LoVo (cell line): ENCODE measurements around the gene SAA4.
"Not testable (repeated sequence)": the region's sequence is repeated elsewhere in the genome, so short reads cannot be mapped to it uniquely, and the experiment has no call there.

Experiments used
- DNase-seq: peaks from one replicate; pipeline ENCODE4 v3.0.0-alpha.2; 2016; ENCODE audit warnings: low spot score

The SAA4 gene

DNA sequence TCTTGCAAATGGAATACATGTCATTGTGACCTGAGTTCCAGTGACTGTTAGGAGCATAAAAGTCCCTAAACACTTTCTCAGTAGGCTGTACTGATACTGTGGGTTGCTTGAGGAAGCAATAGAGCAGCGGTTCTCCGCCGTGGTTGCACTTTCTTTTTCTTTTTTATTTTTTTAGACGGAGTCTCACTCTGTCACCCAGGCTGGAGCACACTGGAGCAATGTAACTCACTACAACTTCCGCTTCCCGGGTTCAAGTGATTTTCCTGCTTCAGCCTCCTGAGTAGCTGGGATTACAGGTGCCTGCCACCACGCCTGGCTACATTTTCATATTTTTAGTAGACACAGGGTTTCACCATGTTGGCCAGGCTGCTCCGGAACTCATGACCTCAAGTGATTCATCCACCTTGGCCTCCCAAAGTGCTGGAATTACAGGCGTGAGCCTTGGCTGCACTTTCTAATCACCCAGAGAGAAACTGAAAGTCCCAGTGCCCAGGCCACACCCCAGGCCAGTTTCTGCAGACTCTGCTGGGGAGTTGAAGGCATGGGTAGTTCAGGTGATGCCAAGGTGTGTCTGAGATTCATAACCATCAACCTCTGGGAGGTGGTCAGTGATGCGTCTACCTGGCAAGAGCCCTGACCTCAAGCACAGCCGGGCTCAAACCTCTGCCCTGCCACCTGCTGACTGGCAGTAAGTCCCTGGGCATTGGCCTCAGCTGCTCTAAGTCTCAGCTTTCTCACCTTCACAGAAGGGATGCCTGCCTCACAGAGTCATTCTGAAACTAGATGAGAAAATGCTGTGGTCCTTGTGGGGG lies 10.0 kb upstream of the SAA4 start:
- not testable (repeated sequence) for DNase-seq

DNA sequence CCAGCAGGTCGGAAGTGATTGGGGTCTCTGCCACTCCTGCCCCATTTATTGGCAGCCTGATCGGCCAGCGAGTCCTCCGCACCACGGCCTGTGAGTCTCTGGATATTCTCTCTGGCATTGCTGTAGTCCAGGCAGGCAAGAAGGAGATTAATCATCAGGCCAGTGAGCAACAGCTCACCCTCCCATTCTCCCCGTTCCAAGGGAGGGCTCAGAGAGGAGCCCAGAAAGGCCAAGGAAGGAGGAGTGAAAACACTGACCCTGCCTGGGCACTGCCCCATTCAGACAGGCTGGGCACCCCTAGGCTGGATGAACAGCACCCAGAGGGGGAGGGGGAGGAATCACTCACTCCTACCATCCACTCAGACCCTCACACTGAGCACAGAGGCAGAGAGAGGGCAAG lies 8.8 kb upstream of the SAA4 start:
- DNase-seq = no peak

DNA sequence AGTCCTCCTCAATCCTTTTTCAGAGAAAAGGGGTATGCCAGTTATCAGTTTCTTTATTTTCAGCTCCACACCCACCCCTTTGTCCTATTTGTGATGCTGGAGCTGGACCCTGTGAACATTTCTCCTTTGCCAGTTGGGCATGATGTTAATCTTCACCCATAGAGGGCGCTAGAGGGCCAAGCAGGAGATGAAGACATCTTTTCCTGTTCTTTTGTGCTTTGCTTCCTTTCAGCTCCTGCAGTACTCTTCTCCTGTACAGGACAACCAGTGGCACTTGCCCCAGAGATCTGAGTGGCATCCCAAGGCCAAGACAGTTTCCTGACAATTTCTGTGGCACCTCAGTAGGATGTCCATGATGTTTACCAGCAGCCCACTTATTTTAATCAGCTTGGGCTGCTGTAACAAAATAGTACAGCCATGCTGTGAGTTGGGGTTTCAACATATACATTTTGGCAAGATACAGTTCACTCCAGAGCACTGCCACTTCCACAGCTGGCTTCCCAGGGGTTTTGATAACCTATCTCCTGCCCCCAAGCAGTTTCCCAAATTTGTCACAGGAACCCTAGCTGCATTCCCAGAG lies 7.3 kb upstream of the SAA4 start:
- peak; percentile 67 for DNase-seq

DNA sequence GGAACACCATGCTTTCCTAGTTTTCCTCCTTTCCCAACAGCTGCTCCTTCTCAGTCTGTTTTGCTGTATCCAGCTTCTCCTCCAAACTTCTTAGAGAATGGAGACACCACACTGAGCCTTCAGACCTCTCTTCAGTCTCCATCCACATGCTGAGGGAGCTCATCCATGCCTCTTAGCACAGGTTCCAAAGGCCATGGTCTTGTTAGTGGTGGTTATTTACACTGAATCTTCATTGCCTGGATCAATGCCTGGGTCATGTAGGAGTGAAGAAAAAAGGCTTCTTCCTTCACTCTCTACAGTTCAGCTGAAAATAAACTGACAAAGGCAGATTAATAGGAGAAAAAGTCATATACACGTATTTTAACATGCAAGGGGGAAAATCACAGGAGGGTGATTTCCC lies 3.1 kb upstream of the SAA4 start:
- DNase-seq = no peak

DNA sequence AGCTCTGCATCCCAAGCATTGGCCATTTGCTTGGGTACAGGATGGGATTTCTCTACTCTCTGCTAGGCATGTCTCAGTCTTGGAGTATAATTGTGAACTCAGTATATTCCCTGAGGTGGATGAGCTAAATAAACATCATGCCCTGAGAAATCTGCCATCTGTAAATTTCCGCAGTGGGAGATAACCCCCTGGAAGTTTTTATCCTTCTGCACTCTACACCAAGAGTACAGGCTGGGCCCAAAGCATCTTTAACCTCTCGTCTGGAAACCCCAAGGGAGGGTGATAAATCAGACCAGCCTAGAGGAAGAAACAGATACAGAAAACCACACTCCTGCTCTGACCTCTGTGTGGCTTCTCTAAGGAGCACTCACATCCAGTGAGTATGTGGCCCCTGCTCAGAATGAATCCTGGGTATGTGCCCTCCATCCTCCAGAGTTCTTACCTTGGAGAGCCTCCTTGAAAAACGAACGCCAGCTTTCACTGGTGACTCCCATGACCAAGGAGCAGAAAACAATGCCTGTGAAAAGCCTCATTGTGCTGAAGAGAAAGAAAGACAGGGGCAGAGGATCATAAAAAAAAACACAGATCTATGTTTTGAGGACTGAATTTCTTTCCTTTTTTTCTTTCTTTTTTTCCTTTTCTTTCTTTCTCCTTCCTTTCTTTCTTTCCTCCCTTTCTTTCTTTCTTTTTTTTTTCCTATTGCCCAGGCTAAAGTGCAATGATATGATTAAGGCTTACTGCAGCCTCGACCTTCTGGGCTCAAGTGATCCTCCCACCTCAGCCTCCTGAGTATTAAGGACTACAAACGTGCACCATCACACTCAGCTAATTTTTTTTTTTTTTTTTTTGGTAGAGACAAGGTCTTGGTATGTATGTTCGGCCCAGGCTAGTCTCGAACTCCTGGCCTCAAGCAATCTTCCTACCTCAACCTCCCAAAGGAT lies 938 bp downstream of the SAA4 start:
- no peak for DNase-seq

DNA sequence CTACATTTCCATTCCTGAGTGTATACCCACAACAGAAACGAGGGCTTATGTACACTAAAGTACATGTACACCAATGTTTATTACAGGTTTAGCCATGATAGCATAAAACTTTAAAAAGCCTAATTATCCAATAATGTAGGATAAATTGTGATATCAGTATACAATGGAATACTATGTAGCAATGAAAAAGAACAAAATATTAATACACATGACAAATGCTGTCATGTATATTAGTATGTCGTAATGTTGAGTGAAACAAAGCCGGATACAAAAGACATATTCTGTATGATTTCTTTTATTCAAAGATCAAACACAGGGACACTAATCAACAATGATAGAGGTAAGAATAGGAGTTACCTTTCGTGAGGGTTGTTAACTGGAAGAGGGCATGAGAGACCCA lies 2.7 kb downstream of the SAA4 start:
- no peak for DNase-seq

DNA sequence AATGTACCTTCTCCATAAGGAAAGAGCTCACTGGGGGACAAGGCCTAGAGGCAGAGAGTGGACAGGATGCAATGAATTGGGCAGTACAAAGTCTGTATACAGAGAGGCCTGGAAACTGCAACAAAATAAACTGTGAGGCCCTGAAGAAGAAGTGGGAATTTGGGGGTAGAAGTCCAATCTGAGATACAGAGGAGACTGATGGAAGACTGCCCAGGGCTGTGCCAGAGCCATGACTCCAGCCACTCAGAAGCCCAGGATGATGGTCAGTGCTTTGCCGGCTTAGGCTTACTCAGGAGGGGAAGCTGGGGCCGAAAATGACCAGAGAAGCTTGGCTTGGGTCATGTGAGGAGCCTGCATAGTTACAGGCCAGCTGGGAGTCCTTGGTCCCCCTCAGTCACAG lies 5.7 kb downstream of the SAA4 start:
- DNase-seq = no peak

DNA sequence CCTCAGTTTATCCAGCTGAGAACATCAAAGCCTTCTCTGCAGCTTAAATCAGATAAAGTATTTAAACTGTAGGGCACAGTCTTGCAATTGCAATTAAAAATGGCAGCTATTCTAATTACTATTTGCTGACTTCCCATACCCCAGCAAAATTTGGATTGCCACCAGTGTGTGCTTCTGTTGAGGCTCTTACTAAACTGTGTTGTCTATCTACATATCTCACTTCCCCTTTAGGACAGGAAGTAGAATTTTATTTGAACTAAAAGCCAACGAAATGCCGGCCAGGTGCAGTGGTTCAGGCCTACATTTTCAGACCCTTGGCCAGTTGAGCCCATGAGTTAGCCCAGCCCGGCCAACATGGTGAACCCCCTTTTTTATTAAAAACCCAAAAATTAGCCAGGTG lies 7.1 kb downstream of the SAA4 start:
- no peak for DNase-seq

DNA sequence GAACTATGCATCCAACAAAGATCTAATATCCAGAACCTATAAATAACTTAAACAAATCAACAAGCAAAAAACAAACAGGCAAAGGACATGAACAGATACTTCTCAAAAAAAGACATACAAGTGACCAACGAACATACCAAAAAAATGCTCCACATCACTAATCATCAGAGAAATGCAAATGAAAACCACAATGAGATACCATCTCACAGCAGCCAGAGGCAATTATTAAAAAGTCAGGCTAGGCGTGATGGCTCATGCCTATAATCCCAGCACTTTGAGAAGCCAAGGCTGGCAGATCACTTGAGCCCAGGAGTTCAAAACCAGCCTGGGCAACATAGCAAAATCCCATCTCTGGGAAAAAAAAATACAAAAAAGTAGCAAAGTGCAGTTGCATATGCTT lies 10.7 kb downstream of the SAA4 start:
- DNase-seq = no peak

DNA sequence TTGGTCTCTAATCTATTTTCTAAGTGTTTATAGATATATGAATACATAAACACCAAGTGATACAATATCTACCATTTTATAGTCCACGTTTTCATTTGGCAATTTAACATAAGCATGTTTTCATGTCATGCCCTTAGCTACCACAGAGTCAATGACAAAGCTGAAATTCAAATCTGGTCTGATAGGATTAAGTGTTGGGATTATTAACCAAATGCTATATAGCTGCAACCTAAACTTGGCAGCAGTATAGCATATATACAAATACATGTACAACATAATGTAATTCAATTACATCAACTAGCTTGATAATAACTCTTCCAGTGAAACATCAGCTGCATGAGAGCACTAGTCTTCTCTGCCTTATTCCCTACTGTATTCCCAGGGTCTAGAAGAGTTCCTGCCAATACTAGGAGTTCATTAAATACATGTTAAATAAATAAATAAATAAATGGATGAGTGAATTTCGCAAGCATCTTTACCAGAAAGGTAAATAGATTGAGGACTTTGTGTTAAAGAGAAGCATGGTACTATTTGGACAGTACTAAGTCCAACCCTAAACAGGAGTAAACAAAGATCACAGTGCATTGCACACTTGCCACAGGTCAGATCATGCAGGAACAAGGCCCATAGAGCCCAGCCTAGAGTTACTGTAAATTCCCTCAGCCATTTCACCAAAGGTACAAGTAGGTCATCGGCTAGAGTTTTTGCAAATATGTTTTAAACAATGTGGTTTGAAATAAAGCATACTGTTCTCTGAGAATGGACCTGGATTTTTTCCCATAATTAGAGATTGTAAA lies 12.8 kb downstream of the SAA4 start:
- no peak for DNase-seq

DNA sequence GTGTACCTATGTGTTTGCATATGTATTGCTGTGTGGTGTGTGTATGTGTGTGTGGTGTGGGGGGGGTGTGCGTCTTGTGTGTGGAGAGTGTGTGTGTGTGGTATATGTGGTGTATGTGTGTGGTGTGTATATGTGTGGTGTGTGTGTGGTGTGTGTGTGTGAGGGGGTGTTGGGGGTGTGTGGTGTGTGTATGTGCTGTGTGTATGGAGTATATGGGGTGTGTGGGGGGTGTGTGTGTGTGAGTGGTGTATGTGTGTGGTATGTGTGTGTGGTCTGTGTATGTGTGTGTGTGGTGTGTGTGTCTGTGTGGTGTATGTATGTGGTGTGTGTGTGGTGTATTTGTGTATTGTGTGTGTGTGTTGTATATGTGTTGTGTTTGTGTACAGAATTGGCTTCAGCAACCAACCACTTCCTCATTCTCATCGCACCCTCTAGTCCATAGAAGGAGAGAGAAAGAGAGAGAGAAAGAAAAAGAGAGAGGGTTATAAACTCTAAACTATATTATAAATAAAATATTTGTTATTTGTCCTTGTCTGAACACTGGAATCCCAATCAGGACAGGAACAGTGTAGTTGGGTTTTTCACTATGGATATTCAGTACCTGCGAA lies 13.7 kb downstream of the SAA4 start:
- DNase-seq = no peak

DNA sequence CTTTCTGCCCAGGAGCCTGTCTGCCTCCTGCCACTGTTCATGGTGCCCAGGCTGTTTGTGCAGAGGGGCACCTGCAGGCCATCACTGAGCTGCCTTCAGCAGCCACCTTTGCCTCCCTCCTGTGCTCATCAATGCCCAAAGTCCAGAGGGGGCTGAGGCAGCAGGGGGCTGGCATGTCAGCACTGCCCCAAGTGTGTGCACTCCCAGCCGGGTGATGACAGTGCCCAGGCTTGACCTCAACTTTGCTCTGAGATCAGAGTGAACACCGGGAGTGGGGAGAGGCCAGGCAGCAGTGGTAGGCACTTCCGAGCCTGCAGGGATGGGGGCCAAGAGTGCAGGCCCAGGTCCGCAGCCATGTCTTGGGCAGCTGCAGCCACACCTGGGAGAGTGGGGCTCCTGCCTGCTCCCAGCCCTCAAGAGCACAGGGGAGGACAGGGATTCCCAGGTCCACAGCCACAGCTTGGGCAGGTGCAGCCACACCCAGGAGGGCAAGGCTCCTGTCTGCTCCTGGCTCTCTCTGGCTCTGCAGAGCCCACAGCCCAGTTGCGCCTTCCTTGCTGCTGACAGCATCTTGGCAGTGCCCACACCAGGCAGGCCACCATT lies 15.2 kb downstream of the SAA4 start:
- DNase-seq = no peak

DNA sequence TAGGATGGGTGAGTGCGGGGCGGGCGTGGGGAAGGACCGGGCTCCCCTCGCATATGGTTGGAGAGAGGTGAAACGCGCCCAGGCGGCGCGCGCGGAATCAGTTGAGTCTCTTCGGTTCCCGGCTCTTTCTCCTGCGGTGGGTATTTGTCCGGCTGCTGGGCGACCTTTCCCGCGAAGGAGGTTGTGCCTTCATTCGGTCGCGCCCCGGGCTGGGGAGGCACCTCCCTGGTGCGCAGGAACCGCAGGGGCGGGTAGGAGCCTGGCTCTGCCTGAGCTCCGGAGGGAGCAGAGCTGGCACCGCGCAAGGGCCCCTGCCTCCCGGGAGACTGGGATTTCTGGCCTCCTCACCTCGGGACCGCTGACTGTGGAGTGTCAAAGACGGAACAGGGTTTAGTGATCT lies 27.5 kb downstream of the SAA4 start:
- DNase-seq = no peak

DNA sequence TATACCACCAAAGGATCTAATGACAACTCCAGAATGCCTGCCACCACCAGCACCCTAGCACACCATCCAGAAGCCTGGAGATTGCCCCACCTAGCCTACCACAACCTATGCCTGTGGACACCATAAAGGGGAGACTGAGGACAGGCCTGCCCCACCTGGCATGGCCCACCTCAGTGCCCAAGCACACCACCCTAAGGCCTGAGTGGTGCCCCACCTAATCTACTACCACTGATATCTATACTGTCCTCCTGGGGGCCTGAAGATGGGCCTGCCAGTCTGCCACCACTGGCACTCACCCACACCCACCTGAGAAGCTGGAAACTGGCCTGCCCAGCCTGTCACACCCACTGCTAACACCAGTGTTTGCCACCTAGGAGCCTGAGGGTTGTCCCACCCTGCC lies 31.8 kb downstream of the SAA4 start:
- no peak for DNase-seq

DNA sequence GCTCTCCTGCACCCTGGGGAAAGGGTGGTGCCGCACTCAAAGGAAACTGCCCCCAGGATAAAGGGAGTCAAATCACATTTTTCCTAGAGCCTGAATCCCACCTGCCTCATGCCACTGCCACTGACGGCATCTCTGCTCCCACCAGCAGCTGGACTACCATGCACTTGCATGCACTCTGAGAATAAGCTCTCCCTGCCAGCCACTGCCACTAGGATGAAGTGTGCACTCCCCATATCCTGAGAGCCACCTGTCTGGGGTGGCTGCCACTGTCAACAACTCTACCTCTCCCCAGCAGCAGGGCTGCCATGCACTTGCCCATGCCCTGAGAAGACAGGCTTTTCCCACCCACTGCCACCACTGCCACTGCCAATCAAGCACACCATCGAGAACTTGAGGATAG lies 32.4 kb downstream of the SAA4 start:
- no peak for DNase-seq

DNA sequence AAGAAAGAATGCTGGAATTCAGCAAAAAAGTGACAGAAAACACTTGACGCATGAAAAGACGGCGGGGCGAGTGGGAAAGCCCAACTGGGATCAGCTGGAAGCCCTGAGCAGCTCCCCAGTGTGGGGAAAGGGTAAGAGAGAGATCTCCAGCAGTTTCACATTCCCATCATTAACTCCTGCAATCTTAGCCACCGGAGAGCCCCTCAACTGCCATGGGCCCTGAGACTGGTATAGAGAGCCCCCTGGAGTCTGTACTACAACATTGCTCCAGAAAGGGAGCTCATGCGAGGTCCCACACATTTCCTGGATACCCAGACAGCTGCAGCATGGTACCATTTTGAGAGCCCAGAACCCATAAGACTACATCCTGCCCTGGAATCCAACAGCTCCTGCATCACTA lies 32.9 kb downstream of the SAA4 start:
- no peak for DNase-seq

DNA sequence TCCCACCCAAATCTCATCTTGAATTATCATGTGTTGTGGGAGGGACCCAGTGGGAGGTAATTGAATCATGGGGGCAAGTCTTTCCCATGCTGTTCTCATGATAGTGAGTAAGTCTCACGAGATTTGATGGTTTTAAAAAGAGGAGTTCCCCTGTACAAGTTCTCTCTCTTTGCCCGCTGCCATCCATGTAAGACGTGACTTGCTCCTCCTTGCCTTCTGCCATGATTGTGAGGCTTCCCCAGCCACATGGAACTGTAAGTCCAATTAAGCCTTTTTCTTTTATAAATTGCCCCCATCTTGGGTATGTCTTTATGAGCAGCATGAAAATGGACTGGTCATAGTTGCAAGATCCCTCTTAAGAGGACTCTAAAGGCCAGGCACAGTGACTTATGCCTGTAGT lies 38.9 kb downstream of the SAA4 start:
- not testable (repeated sequence) for DNase-seq

DNA sequence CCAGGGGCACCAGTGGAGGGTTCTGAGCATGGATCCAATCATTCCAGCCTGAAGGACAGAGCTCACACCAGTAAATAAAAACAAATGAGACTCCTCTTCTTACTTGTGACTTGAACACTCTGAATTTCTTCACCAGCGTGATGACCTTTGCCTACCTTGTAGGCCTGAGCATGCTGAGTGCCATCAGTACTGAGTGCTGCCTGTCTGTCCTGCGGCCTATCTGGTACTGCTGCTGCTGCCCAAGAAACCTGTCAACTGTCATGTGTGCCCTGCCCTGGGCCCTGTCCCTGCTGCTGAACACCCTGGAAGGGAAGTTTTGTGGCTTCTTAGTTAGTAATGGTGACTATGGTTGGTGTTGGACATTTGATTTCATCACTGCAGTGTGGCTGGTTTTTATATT lies 40.1 kb downstream of the SAA4 start:
- DNase-seq = no peak

DNA sequence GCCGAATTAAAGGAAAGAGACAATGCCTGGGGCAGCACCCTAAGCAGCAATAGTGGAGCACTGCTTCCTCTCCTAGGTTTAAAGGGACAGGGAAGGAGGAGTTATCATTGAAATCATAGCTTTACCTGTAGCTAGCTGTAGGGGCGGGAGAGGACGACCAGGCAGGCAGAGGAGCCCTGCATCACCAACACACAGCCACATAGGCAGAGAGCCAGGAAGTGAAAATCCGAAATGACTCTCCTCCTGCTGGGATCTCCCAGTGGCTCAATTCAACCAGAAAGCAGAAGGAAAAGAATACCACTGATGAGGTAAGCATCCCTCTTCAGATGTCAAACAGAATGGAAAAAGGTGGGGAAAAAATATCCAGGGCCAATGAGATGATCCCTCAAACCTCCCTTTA lies 43.6 kb downstream of the SAA4 start:
- DNase-seq = no peak

DNA sequence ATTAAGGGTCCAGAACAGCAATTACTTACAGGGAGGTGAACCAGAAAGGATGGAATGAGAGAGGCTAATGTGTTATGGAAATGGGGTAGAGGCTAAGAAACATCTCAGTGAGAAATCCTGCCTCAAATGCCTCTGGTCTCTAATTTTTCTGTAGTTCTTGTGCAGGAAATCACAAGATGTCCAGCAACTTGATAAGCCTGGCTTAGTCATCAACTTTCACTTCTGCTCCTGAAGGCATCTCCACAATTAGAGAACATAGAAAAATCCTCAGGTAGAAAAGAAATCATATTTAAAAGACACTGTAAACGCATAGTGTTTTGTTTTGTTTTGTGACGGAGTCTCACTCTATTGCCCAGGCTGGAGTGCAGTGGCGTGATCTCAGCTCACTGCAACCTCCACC lies 45.2 kb downstream of the SAA4 start:
- DNase-seq = no peak
